Fibroblast of peridontal ligament (primary cell): Measurements from ENCODE around the gene ATP5PD.

Experiments used
- DNase-seq: peaks from one replicate; pipeline ENCODE4 v3.0.0-alpha.2; 2010; ENCODE audit errors: extremely low read depth

Gene ATP5PD

DNA sequence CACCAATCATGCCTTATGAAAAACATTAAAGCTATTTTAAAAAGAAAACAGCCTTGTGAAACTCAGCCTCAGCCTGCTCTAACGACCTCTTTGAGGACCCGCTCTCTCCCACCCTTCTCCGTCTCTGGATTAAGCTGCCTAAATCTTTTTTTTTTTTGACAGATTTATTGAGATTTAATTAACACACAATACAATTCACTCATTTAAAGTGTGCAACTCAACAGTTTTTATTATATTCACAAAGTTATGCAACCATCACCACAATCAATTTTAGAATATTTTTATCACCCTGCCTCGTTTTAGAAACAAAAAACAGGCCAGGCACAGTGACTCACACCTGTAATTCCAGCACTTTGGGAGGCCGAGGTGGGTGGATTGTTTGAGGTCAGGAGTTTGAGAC lies 50.9 kb downstream of the ATP5PD start:
- no peak for DNase-seq

DNA sequence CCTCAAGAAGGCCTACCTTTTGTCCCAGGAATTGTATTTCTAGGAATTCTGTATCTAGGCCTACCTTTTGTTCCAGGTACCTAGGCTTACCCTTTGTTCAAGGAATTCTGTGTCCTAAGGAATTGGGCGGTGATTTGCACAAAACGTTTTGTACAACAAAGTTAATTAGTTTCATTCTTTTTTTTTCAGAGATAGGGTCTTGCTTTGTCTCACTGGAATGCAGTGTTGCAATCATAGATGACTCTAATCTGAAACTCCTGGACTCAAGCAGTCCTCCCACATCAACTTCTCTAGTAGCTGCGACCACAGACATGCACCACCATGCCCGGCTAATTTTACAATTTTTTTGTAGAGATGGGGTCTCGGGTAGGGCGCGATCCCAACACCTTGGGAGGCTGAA lies 52.3 kb downstream of the ATP5PD start:
- DNase-seq = peak; percentile 67

DNA sequence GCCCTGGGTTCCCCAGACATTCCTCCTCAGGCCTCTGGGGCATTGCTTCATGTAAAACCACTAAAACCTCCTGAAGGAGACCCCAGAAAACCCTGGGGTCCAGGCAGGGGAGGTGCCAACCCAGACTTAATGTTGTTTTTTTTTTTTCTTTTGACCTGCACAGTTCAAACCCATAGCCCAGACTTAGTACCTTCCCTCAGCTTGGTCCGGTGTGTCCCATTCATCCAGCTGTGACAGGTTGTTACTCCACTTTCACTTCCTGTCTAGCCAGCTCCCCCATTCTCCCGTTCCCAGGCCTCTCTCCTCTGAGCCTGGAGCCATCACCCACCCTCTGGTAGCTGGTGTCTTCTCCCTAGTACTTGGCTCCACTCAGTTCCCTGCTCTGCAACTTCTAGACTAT lies 54.5 kb downstream of the ATP5PD start:
- DNase-seq = no peak

DNA sequence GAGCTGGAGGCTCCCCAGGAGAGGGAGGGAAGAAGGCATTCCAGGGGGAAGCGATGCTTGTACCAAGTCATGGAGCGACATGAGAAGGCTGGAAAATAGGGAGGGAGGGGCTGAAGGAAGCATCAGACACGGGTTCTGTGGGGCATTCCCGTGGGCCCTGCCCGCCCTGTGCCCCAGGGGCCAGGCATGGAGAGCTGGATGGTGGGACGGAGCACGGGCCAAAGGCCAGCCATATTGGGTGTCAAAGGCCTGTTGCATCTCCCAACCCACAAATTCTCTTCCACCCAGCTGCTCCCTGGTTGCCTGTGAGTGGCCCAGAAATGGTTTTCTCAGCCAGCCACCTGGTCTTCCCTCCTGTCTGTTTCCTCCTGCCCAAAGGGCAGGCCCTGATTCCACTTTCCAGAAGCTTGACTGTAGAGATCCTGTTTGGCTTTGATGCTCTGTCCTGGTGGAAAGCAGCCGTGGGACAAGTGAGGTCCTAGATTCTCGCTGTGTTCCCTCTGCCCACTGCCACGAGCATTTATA lies 56.1 kb downstream of the ATP5PD start:
- no peak for DNase-seq
